Erythroblast (primary cell): Measurements from ENCODE around the gene KBTBD12.

Source experiments
- DNase-seq, 2 experiments: peaks; one replicate each; lab custom pipeline; 2025; lab: John Stamatoyannopoulos, UW
- GATA1 ChIP-seq: IDR thresholded peaks from 2 replicates; pipeline ENCODE4 v1.6.1; 2011; ENCODE audit warnings: low read depth, mild to moderate bottlenecking, control low read depth, low read length, moderate library complexity
- POLR2A ChIP-seq: IDR thresholded peaks from 2 replicates; pipeline ENCODE4 v1.6.1; 2011; ENCODE audit warnings: mild to moderate bottlenecking, low read length

KBTBD12 gene

DNA sequence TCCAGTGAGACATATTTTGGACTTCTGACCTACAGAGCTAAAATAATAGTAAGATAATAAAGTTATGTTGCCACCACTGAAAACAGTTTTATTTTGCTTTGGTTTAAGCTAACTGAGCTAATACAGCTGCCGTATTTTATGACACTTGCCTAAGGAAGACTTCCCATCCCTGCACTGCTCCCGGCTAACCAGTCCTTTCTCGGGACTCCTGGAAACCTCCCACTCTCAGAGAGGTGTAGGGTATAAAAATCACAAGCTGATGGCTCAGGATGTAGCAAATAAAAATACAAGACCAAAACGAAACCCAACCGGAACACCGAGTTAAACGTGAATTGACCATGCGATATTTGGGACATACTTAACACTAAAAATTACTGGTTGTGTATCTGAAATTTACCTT, 448 bp upstream of the KBTBD12 start:
- no peak for TF ChIP-seq POLR2A
- no peak for TF ChIP-seq GATA1

DNA sequence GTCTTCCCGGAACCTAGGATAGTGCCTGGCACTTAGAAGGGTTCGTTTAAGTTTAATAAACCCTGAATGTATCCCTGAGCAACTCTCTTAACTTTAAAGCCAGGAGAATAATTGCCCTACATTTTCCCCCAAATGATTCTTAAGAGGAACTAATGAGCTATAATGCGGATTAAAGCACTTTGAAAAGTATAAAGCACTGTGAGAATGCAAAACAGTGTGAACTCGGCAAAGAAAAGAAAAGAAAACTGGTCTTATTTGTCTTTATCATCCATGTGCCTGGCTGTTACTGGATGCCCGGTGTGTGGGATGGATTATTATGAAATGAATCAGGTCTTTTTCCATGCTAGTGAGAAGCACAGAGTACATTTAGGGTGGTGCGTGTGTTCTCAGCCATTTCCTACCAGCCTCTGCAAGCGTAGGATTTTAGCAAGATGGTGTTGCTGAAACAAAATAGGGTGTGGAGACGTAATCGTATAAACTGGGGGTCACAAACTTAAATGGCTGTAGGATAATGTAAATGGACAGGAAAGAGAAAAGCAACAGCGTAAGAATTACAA, 983 bp downstream of the KBTBD12 start:
- DNase-seq = no peak
- TF ChIP-seq POLR2A = no peak
- TF ChIP-seq GATA1 = no peak

More for the DNA sequence above, 448 bp upstream of the KBTBD12 start:
- DNase-seq = no peak

DNA sequence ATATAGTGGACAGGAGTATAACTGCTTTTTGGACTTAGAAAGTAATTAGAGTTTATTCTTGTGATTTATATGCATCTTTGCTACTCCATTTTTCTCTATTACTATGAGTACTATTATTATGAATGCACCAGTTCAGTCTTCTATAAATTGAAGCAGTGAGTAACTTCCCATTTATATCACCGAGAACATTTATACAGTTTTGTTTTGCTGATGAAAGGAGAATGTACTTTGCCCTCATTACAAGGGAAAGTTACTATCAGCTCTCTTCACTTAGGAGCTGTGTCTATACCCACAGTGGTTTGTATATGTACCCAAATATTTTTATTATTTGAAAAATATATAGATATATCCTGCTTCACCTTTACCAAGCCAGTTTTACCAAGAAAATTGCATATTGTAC, 5.7 kb downstream of the KBTBD12 start:
- no peak for DNase-seq
- no peak for TF ChIP-seq POLR2A
- TF ChIP-seq GATA1 = no peak

DNA sequence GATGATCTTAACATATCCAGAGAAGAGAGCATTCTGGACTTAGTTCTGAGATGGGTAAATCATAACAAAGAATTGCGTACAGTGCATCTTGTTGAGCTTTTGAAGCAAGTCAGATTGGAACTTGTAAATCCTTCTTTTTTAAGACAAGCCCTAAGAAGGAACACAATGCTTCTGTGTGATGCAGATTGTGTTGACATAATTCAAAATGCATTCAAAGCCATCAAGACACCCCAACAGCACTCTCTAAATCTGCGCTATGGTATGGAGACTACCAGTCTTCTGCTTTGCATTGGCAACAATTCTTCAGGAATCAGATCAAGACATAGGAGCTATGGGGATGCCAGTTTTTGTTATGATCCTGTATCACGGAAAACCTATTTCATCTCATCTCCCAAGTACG, 8.6 kb downstream of the KBTBD12 start:
- no peak for DNase-seq
- TF ChIP-seq POLR2A (no peak), GATA1 (no peak)

DNA sequence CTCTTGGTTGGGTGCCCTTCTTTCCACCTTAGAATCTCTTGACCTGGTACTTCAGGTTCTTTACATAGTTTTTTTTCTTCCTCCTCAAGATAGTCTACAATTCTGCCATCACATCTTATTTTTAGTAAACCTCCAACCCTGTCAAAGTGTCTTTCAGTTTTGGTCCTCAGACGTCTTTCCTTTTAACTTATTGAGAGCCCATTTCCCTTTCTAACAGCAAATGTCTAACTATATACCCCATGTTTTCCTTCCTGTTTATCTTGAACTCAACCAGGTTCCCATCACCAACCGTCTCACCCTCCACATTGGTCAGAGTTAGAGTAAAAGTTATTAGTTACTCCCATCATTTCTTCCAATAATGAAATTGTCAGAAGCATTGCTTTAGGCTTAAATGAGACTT, 10.4 kb downstream of the KBTBD12 start:
- no peak for DNase-seq

DNA sequence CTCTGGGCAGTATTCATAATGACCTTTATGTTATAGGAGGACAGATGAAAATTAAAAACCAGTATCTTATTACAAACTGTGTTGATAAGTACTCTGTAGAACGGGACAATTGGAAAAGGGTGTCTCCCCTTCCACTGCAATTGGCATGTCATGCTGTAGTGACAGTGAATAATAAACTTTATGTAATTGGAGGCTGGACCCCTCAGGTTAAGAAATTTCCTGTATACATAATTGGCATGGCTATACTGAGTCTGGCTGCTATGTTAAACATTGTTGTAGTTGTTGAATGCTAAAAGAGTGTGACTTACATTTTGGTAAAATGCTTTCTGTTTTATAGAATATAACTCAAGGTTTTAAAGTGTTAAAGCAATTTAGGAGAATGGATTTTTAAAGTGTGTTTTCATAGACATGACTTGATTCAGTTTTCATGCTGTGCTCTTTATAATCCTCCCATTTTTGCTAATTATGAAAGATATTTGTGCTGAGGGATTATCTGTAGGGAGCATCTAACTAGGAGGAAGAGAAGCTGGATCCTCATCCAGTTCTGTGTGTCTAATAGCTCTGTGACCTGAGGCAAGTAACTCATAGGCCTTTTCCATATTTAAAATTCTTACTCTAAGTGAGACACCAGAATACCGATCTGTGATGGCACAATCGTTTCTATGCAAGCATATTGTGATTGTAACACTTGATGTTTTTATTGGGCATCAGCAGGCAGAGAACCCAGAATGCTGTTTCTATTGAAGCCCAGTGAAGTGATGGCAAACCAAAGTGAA, 13.0 kb downstream of the KBTBD12 start:
- TF ChIP-seq GATA1 = no peak
- no peak for TF ChIP-seq POLR2A
- DNase-seq = no peak

More for the DNA sequence above, 10.4 kb downstream of the KBTBD12 start:
- no peak for TF ChIP-seq POLR2A
- no peak for TF ChIP-seq GATA1

DNA sequence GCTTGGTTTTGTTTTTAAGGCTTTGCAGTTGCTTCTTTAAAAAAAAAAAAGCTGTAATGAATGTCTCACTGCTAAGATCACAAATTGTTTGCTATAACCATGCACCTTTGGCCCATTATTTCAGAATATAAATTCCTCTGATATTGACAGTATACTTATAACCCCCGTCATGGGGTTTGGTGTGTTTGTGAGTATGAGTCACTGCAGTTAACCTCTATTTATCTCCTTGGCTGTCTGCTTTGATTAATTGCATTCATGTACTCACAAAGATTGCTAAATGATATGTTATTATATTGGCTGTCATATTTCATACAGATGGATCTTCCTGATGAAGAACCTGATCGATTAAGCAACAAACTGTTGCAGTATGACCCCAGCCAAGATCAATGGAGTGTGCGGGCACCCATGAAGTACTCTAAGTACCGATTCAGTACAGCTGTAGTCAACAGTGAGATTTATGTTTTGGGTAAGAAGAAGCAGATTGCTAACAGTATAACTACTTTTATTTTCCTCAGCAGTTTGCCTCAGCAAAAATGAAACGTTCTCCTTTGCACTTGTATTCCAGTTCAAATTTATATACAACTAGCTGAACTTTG, 14.9 kb downstream of the KBTBD12 start:
- DNase-seq = no peak
- TF ChIP-seq POLR2A = no peak
- TF ChIP-seq GATA1 = no peak

DNA sequence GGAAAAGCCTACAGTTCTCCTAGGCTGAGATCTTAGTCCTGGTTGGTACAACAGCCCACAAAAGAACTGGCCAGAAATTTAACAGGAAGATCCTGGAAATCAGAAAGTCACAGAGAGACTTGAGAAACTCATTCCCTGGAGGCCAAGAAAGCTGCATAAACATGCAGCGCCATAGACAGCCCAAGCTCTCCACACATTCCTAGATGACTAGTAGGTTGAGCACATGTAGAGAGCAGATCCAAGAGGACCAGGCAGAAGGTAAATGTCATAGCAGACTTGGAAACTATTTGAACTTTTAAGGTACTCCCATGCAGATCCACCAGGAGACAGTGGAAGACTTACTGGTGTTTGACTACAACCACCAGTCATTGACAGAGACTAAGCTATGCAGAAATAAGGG, 18.4 kb downstream of the KBTBD12 start:
- no peak for TF ChIP-seq POLR2A
- TF ChIP-seq GATA1 = no peak
- DNase-seq = no peak

DNA sequence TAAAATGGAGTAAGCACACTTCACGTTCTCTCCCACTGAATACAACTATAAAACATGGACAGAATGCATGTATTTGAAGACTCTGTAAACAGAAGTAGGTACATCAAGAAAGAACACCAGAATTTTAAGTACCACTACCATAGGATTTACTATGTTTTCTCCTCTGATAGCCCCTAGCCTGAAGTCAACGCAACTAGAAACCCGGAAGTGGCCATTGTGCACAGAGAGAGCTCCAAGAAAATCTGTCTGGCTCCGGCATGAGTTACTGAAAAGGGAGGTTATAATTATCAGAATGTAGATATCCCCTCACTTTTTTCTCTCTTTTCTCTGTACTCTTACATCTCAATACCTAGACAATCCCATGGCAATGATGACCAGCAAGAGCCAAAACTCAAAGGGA, 23.8 kb downstream of the KBTBD12 start:
- no peak for TF ChIP-seq GATA1
- no peak for TF ChIP-seq POLR2A
- DNase-seq = no peak

DNA sequence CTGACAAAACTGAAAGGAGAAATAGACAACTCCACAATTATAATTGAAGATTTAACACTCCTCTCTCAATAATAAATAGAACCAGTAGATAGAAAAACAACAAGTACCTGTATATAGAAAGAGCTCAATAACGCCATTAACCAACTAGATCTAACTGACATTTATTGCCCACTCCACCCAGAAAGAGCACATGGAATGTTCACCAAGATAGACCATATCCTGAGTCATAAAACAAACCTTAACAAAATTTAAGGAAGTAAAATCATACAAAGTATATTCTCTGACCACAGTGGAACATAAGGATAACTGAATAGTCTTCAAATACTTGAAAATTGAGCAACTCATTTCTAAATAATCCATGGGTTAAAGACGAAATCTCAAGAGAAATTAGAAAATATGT, 25.1 kb downstream of the KBTBD12 start:
- no peak for DNase-seq
- TF ChIP-seq GATA1 = no peak
- TF ChIP-seq POLR2A = no peak

DNA sequence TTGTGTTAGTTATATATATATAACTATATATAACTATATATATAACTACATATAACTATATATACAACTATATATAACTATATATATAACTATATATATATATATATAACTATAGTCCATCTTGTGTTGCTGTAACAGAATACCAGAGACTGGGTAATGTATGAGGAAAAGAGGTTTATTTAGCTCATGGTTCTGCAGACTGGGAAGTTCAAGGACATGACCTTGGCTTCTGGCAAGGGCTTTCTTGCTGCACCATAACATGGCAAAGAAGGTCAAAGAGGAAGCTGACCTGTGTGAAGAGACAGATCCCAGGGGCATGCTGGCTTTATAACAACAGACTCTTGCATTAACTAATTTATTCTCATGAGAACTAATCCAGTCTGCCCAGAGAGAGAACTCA, 27.6 kb downstream of the KBTBD12 start:
- no peak for DNase-seq
- no peak for TF ChIP-seq POLR2A
- TF ChIP-seq GATA1 = no peak

DNA sequence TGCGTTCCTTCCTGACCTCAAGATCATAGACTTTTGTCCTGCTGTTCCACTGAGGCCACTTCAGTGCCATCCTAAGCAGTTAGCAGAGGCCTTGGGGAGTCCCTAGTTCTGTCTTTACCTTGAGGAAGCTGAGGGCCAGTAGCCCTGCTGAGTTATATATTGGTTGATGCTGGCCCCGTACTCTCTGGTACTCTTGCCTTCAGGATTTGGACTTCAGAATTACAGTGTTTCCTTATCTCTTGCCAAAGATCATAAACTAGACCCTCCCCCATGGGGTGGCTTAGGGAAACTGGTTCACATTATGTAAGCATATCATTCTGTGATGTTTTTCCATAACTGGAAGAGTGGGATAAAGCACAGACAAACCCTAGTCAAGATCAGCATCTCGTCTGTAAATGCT, 33.2 kb downstream of the KBTBD12 start:
- DNase-seq = no peak
- no peak for TF ChIP-seq POLR2A
- TF ChIP-seq GATA1 = no peak

DNA sequence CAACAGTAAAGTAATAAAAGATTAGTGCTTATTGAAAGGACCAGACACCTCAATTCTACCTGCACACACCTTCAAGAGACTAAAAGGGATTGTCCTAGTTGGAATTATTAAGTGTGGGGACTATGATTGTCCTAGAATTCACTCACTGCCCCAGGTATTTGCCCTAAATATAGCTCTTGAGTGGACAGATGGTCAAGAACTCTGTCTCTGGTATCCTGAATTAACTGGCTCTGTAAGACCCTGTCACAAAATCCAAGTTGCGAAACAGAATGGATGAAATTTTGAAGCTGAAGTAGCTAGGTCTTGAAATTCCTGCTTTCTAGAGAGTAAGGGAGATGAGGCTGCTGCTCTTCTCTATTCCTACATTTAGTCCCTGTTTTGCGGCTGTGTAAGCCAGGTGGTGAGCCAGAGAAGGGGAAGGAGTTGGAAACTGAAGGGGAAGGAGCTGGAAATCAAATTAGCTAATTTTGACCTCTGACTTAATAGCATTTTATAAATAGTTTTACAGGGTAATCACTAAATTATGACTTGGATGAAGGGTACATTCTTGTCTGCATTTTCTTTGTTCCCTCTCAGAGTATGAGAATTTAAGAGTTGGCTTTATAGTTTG, 34.5 kb downstream of the KBTBD12 start:
- TF ChIP-seq POLR2A = no peak
- no peak for TF ChIP-seq GATA1
- DNase-seq = no peak

DNA sequence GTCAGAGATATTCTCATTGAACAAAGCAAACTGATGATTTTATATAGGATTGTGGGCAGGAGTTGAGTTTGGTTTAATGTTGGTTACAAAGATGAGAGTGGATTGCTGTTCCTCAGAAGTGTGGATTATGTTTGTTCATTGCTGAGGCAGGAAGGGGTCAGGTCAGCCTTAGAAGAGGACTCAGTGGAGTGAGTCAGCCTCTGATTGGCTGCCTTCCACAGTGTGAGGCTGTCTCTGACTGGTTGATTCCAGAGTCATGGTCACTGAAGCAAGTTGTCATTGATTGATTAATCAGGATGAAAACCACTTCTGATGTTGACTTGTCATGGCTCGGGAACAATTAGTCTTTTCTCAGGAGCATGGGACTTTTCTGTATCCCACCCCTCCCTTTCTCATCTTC, 36.2 kb downstream of the KBTBD12 start:
- DNase-seq = no peak
- no peak for TF ChIP-seq GATA1
- no peak for TF ChIP-seq POLR2A
